Renal cortical epithelial cell (primary cell): Measurements from ENCODE around the gene RASGRP2. TPM values are rescaled to one million over a fixed set of nuclear protein-coding genes. Genes with fewer than 3 reads are reported as not detected.

Experiments
- DNase-seq: peaks from one replicate; pipeline ENCODE4 v3.0.0-alpha.2; 2011; ENCODE audit warnings: low read depth
- total RNA-seq: library from RNA; depleted of rRNA; stranded (reverse); fragments of >200 nt; gene quantifications from 2 replicates; pipeline ENCODE4 v1.2.3, GENCODE V29; 2014

The RASGRP2 gene
- total RNA-seq: 0.05 TPM in 1 of 2 replicates, not detected in the other

DNA sequence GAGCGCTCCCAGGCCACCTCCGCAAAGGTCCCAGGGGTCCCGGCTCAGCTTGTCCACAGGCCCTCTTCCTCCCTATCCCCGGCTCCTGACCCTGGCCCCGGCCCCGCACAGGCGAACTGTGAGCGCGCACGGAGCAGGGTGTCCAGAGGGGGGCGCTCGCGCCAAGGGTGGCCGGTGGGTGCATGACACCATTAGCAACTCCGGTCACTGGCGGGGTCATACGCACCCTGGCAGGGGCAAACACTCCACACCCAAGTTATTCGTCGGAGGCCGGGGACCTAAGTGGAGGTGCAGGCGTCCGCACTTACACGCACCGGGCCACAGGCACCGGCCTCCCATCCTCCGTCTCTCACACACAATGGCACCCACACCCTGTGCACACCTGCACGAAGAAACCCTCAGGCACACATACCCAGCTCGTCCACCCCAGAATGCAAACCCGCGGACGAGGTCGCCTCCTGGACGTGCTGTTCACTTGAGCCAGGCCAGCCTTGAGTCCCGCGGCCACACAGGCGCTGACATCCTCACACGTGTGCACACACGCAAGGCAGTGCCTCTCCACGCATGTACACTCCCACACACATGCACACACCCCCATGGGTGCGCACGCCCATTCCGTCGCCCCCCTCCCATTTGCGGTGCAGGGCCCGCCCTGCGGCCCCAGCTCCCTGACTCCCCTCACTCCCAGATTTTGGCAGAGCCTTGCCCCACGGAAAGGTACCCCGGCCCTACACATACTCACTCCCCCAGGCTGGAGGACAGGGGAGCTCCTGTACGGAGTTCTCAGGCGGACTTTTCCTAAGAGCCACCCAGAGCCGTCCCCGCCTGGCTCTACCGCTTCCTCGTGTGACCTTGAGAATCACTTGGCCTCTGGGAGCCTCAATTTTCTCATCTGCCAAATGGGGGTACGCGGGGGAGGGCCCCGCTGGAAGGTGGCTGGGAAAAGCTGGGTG lies at the start of gene RASGRP2:
Gene RASGRP2, minus strand, starts transcription at position 552 of the 953 bp plus-strand sequence. CDS start 1,276 bp downstream, outside the sequence.
- no peak for DNase-seq

DNA sequence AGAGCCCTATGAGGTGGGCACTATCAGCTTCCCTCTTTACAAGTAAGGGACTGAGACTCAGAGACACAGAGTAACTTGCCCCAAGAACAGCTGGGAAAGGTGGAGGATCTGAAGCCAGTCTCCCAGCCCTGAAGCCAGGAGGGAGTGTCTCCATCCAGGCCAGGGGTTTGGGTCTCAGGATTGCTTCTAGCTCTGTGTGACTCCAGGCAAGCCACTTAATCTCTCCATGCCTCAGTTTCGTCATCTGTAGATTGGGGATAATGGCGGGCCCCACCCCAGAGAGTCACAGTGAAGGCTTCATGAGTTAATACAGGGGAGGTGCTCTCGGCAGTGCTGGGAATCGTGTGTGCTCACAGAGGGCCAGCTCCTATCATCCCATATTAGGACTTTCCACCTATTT lies 48.5 kb upstream of the RASGRP2 start:
- DNase-seq: no peak

DNA sequence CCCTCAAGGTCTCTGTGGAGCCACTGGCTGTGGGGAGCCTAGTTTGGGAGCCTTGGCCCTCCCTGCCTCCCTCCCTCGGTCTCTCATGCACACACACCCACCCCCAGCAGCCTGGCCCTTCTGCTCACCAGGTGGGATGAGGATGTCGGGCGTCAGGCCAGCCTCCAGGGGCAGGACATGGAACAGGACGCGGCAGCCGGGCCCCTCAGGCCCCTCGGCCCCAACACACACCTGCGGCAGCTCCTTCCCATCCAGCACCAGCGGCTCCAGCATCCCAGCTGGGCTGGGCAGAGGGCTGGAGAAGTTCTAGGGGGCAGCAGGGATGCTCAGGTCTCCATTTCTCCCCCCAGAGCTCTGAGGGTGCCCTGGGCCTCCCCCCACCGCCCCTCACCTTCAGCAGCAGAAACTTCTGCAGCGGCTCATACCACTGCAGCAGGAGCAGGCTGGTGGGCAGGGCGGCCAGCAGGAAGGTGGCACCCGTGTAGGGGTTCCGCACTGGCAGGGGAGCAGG lies 47.9 kb upstream of the RASGRP2 start:
- DNase-seq: no peak

DNA sequence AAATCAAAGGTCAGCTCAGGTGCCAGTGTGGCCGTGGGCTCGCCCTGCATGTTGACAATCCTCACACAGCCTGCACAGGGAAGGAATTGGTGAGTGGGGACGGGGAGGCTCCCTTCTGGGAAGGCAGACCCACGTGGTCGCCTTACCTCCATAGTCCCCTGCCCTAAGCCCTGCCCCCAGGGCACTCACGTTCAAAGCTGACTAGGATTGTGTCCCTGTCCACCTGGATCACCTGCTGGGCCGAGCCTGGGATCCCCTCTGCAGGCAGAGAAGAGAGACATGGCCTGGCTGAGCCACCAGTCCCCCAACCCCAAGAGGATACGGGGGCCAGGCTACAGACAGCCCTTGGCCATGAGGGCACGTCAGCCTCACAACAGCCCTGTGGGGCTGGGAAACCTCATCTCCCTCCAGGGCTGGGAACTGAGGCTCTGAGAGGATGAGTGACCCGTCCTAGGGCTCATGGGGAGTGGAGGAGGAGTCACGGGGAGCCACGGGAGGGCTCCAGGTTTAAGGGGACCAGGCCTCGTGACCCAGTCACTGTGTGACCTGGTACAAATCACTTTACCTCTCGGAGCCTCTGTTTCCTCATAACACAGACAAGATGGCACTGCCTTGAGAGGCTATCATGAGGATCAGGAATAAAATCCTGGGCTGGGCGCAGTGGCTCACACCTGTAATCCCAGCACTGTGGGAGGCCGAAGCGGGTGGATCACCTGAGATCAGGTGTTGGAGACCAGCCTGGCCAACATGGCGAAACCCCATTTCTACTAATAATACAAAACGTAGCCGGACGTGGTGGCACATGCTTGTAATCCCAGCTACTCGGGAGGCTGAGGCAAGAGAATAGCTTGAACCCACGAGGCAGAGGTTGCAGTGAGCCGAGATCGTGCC lies 46.5 kb upstream of the RASGRP2 start:
- DNase-seq: no peak

DNA sequence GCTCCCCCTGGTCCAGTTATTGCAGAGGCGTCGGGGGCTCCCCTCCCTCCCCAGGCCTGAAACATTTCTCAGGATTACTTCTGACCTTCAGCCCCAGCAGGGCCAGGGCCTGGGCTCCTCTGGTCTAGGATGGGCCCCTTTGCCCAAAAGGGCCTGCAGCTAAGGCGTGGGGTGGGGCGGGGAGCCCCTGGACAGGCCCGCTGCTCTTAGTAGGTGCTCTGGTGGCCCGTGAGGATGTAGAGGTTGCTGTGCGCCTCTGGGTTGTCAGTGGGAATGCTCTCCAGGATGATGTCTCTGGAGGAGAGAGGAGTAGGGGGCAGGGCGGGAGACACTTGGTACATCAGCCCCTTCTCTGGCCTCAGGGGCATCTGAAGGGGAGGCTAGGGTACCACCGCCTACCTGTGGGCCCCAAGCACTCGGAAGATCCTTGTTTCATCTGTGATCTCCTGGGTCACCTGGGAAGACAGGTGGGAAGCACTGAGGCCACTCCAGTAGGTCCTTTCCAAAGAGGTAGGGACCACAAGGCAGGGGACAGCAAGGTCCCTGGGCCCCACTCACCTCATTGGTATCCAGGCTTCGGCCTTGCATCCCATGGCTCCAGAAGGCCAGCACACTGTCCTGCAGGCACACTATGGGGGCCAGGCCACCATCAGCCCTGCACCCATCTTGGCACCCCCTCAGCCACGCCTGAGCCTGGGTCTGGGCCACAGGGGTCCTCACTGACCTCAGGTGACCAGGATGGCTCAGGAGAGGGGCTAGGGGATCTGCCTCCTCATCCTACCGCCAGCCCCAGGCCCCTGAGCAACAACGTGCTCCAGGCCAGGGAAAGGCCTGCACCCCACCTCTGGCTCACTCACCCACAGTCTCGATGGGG lies 45.6 kb upstream of the RASGRP2 start:
- DNase-seq: no peak

DNA sequence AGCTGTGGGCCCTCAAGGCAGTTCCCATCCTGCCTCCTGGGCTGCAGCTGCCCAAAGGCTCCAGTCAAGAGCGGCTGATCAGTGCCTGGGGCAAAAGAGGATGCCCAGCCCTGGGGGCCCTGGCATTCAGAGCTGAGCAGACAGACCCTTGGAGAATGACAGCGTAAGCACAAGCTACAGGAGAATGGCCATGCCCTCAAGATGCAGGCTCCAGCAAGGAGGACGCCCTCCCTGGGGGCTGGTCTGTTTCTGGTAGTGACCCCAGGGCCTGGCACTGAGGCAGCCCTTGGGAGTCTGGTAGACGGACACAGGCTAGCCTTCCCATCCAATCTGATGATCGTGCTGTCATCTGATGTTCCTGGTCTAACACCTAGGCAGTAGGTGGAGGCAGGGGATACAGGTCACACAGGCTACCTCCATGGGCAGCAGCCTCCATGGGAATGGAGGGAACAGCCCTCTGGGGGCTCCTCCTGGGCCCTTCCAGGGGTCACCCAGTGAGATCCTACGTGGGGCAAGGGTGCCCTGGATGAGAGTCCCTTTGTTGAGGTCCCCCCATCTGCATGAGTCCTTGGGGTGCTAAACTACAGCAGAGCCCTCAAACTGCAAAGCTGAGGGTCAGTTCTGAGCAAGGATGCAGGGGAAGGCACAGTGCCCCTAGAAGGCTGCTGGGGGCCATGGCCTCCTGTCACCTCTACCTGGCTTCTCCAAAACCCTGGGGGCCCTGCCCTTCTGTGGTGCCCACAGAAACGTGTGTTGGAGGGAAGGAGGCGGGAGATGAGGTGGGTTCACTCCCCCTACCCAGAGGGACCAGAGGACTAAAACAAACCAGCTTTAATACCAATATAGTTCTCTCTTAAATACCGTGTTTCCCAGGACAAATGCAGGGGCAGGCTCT lies 44.6 kb upstream of the RASGRP2 start:
- no peak for DNase-seq

DNA sequence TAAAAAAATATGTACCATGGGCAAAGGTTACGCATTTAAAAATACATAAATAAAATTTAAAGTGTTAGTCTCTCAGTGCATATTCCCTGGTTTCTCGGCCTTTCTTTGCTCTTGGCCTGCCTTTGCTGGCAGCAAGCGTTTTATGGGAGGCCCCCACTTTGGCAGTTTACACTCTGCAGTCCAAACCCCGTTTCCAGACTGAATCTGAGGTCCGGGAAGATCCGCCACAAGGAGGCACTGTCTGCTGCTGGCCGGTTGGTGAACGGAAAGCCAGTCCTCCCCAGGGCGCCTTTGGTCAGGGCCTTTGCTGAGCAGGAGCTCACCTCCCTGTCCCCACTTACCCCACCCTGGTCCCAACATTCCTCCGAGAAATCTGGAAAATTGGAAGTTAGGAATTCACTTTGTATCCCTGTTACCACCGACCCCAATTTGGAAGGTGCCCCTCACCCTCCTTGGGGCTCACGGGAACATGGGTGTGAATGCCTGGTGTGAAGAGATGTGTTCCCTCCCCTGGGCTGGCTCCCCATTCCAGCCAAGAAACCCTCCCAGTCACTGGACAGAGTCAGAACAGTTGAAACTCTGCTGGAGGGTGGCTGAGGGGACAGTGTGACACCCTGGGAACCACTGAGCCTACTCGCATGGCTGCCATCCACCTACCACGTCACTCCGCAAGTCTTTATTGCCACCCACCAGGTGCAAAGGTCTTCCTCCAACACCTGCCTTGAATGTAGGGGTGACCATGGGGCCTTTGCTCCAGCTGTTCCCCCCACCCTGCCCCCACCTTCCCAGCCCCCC lies 43.8 kb upstream of the RASGRP2 start:
- DNase-seq: peak; percentile 28

DNA sequence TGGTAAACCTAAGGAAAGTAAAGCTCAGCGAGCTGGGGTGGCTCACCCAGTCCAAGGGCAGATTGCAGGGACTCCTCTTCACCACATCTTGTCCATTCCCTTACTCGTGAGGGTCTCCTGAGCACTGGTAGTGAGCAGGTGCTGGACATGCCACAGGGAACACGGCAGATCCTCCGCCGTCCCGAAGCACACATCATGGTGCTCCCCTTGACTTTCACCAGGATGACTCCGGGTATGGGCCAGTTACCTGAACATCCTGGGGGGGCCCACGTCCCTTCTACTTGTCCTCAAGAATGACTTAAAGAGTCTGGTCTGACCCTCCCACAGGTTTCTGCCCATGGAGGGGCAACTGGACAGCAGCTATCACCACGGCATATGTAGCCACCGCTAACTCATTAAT lies 42.4 kb upstream of the RASGRP2 start:
- no peak for DNase-seq

DNA sequence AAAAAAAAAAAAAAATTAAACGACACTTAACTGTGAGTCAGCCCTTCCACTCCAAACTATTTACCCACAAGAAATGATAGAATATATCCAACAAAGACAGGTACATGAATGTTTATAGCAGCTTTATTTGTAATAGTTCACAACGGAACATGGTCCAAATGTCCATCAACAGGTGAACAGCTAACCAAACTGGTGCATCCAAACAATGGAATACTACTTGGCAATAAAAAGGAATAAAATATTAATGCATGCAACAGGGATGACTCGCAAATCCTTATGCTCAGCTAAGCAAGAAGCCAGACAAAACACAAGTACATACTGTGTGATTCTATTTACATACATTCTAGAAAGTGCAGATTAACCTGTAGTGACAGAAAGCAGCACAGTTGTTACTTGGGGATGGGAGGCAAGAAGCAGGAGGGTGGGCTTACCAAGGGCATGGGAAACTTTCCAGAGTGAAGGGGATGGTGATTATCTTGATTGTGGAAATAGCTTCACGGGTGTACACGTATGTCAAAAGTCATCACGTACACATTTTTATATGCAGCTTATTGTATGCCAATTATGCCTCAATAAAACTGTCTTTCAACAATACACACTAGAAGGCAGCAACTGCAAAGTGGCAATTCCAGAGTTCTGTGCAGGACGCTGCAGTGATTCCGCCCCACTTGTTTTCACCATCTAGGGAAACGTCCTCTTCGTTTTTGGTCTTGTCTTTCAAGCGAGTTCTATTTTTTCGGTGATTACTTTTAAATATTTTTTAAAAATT lies 41.1 kb upstream of the RASGRP2 start:
- DNase-seq: no peak

DNA sequence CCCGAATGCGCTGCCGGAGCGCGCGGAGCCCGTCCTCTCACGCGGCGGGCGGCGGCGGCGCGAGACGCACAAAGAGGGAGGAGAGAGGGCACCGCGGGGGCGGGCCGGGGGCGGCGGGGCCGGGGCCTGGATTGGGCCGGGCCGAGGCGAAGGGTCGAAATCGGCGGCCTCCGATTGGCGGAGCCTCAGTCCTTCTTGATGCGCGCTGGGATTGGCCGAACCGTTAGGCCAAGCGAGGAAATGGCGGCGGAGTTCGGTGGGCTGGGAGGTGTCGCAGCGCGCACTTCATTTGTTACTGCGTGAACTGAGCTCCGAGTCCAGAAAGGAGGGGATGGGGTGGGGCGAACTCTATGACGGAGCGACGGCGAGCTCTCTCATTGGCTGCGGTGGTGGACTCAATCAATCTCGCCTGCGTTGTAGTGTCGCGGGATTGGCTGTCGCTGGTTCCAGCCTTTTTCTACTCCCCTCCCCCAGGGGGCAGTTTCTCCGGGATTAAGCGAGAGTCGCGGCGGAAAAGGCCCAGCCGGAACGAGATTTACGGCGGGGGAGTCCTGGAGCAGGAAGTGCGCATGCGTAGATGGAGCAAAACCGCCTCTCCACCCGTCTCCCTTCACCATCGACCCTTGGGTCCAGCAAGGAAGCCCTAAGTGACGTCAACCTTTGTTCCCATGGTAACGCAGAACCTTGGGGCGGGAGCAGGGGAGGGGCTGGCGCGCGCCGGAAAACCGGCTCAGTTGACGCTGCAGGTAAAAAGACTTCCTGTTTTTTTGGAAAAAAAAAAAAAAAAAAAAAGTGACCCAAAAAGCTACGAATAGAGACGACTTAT lies 34.7 kb upstream of the RASGRP2 start, which contains the start of gene SF1:
Gene SF1, minus strand, starts transcription at position 70 of the 826 bp plus-strand sequence. CDS start 150 bp downstream, outside the sequence.
- peak; percentile 99 for DNase-seq

DNA sequence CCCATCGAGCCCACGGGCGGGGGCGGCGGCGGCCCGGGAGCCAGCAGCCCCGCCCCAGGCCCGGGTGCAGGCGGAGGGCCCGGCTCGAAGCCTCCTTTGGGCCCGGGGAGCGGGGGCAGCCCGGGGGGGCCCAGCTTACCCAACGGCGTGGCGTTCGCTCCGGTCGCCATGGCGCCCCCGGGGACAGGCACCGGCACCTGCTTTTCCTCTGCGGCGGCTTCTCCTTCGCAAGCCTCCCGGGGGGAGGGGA lies 34.2 kb upstream of the RASGRP2 start:
- no peak for DNase-seq

DNA sequence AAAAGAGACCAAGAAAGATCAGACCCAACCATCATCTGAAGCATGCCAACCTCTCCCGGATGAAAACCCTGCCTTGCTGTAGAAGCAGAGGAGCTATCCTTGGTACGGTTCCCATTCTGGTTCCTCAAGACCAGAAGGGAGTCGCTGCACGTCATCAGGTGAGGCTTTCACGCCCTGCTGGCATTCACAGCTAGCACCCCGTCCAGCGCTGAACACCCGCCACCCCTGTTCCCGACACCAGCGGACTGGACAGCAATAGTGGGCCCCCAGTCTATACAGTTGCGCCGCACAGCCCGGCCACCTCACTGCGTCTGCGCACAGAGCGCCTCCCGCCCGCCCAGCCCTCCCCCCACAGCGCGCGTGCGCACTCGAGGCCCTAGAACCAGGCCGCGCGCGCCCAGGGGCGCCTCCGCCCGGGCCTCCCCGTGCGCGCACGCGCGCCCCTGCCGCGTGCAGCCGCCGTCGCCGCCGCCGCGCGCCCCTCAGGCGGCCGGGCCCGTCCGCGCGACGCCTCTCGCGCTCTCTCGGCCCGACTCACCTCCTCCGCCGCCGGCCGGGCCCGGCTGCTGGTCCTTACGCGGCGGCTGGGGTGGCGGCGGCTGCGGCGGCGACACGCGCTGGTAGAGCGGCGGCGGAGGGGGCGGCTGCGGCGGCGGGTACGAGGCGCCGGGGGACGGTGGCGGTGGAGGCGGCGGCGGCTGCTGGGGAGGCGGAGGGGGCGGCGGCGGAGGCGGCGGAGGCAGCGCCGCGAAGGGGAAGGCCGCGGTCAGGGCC lies 33.7 kb upstream of the RASGRP2 start:
- peak; percentile 75 for DNase-seq

DNA sequence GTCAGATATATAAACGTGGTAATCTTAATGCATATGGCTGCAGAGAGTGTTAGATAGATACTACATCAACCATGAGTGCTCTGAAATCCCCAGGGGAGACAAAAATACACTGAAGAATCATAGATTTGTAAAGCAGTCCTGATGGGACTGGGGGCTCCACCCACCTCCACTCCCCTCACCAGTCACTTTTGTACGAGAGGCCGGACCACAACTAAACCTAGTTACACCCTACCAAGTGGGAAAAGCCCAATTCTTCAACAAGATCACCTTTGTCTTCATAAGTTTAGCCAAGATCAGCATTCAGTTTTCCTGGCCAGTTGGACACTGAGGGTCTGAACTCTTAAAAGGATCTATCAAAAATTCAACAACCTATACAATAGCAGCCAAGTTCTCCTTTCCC lies 32.9 kb upstream of the RASGRP2 start:
- DNase-seq: no peak

DNA sequence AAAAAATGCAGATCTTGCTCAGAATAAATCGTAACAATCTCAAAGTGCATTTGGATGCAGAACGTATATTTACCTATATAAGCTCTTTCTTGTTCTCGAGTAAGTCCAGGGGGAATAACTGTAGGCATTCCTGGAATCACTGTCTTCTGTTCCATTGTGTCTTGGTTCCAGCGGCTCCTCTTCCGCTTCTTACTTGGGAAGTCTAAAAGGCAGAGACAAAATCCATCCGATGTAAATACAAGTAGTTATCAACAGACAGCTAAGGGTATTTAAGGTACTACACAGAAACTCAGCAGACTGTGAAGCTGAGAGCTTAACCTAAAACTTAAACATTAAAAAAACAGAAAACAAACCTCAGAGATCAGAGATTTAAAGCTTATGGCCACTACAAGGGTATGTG lies 32.5 kb upstream of the RASGRP2 start:
- DNase-seq: no peak

DNA sequence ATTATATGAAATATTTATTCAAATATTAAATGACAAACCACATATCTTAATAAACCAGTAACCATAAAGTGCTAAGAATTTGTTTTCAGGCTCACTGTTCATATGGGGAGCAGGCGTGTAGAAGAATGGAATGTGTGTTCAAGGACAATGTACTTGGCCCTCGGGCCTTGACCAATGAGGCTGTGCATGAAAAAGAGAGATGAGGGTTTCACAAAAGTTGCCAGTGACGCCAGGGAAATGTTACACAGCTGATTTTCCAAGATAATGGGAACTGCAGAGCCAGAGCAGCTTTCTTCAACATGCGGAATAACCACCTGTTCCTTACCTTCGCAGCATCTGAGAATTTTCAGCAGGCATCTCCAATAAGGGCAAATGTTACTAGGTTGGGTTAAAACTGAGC lies 30.2 kb upstream of the RASGRP2 start:
- DNase-seq: no peak

DNA sequence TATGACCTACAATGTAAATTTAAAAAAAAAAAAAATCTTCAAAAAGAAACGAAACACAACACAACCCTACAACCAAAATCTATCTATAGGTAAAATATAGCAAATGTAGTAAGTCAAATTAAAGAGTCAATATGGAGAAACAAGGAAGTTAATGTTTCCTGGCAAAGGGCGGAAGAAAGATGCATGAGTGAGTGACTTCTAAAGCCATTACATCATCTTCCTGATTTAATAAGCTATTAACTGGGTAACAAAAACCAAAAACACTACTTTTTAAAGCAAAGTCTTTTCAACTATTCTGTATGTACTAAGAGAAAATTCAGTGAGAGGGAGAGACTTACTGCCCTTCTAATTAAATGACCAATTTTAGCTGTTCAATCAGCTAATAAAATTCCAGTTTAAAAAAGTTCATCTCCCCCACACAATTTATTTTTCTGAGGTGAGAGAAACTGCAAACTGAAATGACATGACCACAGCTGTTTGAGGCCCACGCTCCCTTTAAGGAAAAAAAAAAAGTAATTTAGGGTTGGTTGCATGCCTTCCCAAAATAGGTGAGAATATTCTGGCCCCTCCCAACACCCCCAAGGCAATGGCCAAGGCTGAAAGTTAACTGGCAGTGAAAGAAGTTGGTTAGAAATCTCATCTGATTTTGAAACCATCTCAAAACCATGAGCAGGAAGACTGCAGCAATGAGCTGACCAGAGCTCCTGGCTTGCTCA lies 28.5 kb upstream of the RASGRP2 start:
- peak; percentile 60 for DNase-seq
